SKM-1 treated with dmso at 0.1 percent for 144 hours (cell line): ENCODE data around the gene ASAH2.

Experiments used
- DNase-seq: peaks from one replicate; lab custom pipeline; 2025; ENCODE audit not compliant: unreplicated experiment; lab: John Stamatoyannopoulos, UW

ASAH2 gene

DNA sequence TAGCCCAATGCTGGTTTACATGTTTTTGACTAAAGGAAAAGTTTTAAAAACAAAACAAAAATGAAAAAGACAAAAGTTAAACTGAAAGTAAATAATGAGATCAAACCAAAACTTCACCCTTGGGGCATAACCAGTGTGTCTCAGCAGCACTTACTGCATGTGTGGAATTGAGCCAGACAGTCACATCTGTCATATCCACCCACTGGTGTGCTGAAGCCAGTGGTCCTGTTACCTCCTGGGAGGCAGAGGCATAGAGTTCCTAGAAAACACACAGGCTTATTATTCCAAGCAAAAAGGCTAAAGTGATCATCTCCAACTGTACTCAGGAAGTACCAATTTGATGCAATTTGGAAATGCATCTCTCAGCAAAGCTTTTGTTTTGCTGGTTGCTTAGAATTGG is 40.4 kb downstream of the ASAH2 start:
- DNase-seq, result no peak
